Breast epithelium (tissue), 4 donors: ENCODE measurements around the gene CBLB. TPM values are rescaled to one million over a fixed set of nuclear protein-coding genes. Genes with fewer than 3 reads are reported as not detected.

Experiments used
- DNase-seq, 2 donors: peaks; one replicate each; pipeline ENCODE4 v3.0.0-alpha.2; 2019; ENCODE audit warnings: low spot score in 2 of 2
- H3K27ac ChIP-seq, 2 donors: fragments of 200-600 bp; sonication (generic) in 1 of 2; one replicate each; pipeline ENCODE4 v1.5.1; 2016 to 2019; ENCODE audit warnings: mild to moderate bottlenecking in 1 of 2
- H3K27me3 ChIP-seq, 2 donors: fragments of 200-600 bp; sonication (generic) in 1 of 2; one replicate each; pipeline versions ENCODE4 v1.5.1 to v1.6.0; 2017 to 2019; ENCODE audit warnings: control low read depth in 1 of 2, mild to moderate bottlenecking in 1 of 2
- H3K36me3 ChIP-seq: fragments of 200-600 bp; one replicate; pipeline ENCODE4 v1.5.1; 2019
- H3K4me1 ChIP-seq, 2 donors: fragments of 200-600 bp; sonication (generic); one replicate each; pipeline ENCODE4 v1.5.1; 2016 to 2019; ENCODE audit warnings: control low read depth in 1 of 2
- H3K4me3 ChIP-seq, 3 donors: fragments of 200-600 bp; sonication (generic); 1 replicate in 2 of 3; 2 replicates in 1 of 3; pipeline ENCODE4 v1.5.1; 2016 to 2019; ENCODE audit warnings: mild to moderate bottlenecking in 3 of 3, moderate library complexity in 2 of 3
- H3K9me3 ChIP-seq, 2 donors: fragments of 200-600 bp; sonication (generic) in 1 of 2; one replicate each; pipeline ENCODE4 v1.5.1; 2016 to 2019; ENCODE audit warnings: control low read depth in 1 of 2
- CTCF ChIP-seq, 3 donors: fragments of 450-650 bp; IDR thresholded peaks; one replicate each; pipeline ENCODE4 v1.5.1; 2016 to 2017; ENCODE audit warnings: antibody characterized with exemption in 3 of 3, mild to moderate bottlenecking in 3 of 3, moderate library complexity in 3 of 3
- POLR2A ChIP-seq: fragments of 450-650 bp; IDR thresholded peaks from one replicate; pipeline ENCODE4 v1.6.1; 2016; ENCODE audit warnings: antibody characterized with exemption, mild to moderate bottlenecking, moderate library complexity
- POLR2AphosphoS5 ChIP-seq, 3 donors: sonication (generic); formaldehyde crosslinking; IDR thresholded peaks; one replicate each; pipeline ENCODE4 v1.6.1; 2017; ENCODE audit warnings: antibody characterized with exemption in 3 of 3
- intact Hi-C: fragments of 100-400 bp; cut with DNase I; formaldehyde crosslinking; loops from one replicate; pipeline ENCODE4 v1.15.1; 2023; ENCODE audit warnings: low total_unique reads
- total RNA-seq, 3 donors: library from RNA; depleted of rRNA; stranded (reverse); fragments of >200 nt; gene quantifications; one replicate each; pipeline ENCODE4 v1.1.0, GENCODE V29; 2016

The CBLB gene
- total RNA-seq, 3 donors from 2014 or later: 57.7 to 107 (median 70.8) TPM

DNA sequence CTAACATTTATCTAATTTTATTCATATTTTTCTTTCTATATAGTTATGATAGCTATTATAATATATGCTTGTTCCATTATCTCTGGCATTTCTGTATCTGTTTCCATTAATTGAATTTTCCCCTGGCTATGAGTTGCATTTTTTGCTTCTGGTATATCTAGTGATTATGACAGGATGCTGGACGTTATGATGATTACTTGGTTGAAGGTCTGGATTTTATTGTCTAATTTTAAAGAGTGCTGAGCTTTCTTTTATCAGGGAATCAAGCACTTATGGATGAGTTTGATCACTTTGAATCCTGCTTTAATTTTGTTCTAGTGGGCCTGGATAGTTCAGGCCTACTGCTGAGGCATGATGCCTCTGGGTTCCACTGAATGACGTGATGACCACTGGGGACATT, 229.7 kb downstream of the CBLB start:
- Histone ChIP-seq H3K4me3 (no peak overlapping the region), H3K4me1 (no peaks in the 10 kb centered on the region), H3K36me3 (no peaks in the 10 kb centered on the region), H3K9me3 (no peaks in the 10 kb centered on the region), H3K27me3 (no peaks in the 10 kb centered on the region), H3K27ac (no peak overlapping the region)
- intact Hi-C loops: no loop called here
- TF ChIP-seq POLR2AphosphoS5 (IDR thresholded peaks at IDR 0.05): no peak
- no peak for TF ChIP-seq POLR2A
- no peak for TF ChIP-seq CTCF (IDR thresholded peaks at IDR 0.05)
- DNase-seq: no peak

DNA sequence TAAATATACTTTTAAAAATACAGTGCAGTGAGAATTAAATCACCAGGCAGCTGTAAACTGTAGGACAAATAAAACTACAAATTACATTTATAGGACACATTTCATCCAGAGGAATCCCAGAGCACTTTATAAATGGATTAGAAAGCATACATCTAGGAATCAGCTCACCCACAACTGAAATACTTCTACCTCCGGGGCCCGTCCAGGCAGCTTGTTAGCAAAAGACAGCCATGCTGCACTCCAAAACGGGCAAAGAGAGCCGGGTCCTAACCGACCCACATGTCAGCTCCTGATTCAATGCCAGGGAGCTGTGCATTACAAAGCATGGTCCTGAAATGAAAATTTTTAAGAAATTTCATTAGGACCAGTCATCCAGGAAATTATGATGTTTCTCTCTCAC, 234.1 kb downstream of the CBLB start:
- DNase-seq: no peak
- intact Hi-C loops: no loop called here
- H3K27ac ChIP-seq: no peak overlapping the region
- H3K4me3 ChIP-seq: no peak overlapping the region
- no peaks in the 10 kb centered on the region for H3K9me3 ChIP-seq
- no peaks in the 10 kb centered on the region for H3K4me1 ChIP-seq
- H3K36me3 ChIP-seq: no peaks in the 10 kb centered on the region
- no peak for TF ChIP-seq CTCF (IDR thresholded peaks at IDR 0.05)
- no peak for TF ChIP-seq POLR2AphosphoS5 (IDR thresholded peaks at IDR 0.05)
- no peak for TF ChIP-seq POLR2A
- H3K27me3 ChIP-seq: no peaks in the 10 kb centered on the region

- H3K27me3 ChIP-seq: no peaks in the 10 kb centered on the region
- intact Hi-C loops: no loop called here
- H3K9me3 ChIP-seq: no peaks in the 10 kb centered on the region
- TF ChIP-seq CTCF (IDR thresholded peaks at IDR 0.05) (no peak), POLR2AphosphoS5 (IDR thresholded peaks at IDR 0.05) (no peak), POLR2A (no peak)
- no peak overlapping the region for H3K4me3 ChIP-seq
- no peaks in the 10 kb centered on the region for H3K36me3 ChIP-seq
- no peaks in the 10 kb centered on the region for H3K4me1 ChIP-seq
- H3K27ac ChIP-seq: no peak overlapping the region
- no peak for DNase-seq
Observed at GRCh38 chr3:105629718-105630117, 239.1 kb downstream of the CBLB start.

- intact Hi-C loops: no loop called here
- H3K9me3 ChIP-seq: no peaks in the 10 kb centered on the region
- TF ChIP-seq POLR2AphosphoS5 (IDR thresholded peaks at IDR 0.05) (no peak), CTCF (IDR thresholded peaks at IDR 0.05) (no peak), POLR2A (no peak)
- no peaks in the 10 kb centered on the region for H3K36me3 ChIP-seq
- no peaks in the 10 kb centered on the region for H3K27me3 ChIP-seq
- no peak overlapping the region for H3K4me3 ChIP-seq
- no peak overlapping the region for H3K27ac ChIP-seq
- no peaks in the 10 kb centered on the region for H3K4me1 ChIP-seq
- DNase-seq: no peak
Observed at GRCh38 chr3:105626739-105627138, 242.1 kb downstream of the CBLB start.

GRCh38 chr3:105622169-105622568, 246.6 kb downstream of the CBLB start:
- Histone ChIP-seq H3K27ac (no peak overlapping the region), H3K4me1 (no peaks in the 10 kb centered on the region), H3K9me3 (no peaks in the 10 kb centered on the region), H3K27me3 (no peaks in the 10 kb centered on the region), H3K4me3 (no peak overlapping the region), H3K36me3 (no peaks in the 10 kb centered on the region)
- intact Hi-C loops: no loop called here
- DNase-seq: no peak
- TF ChIP-seq CTCF (IDR thresholded peaks at IDR 0.05): no peak
